NCI-H2171 (cell line): ENCODE results near the gene CAPZB.
"Not testable (repeated sequence)": the region's sequence is repeated elsewhere in the genome, so short reads cannot be mapped to it uniquely, and the experiment has no call there.

Source experiments
- DNase-seq: peaks from one replicate; lab custom pipeline; 2025; lab: John Stamatoyannopoulos, UW

CAPZB gene

GRCh38 chr1:19310720-19311502 is 174.4 kb downstream of the CAPZB start:
- no peak for DNase-seq

GRCh38 chr1:19310061-19310460 is 175.3 kb downstream of the CAPZB start:
- DNase-seq = no peak

GRCh38 chr1:19309123-19309813 is 176.1 kb downstream of the CAPZB start:
- DNase-seq = no peak

GRCh38 chr1:19308509-19308907 is 176.8 kb downstream of the CAPZB start:
- no peak for DNase-seq

GRCh38 chr1:19307794-19308508 is 177.4 kb downstream of the CAPZB start:
- DNase-seq = no peak

GRCh38 chr1:19306941-19307340 is 178.4 kb downstream of the CAPZB start:
- no peak for DNase-seq

- DNase-seq = no peak
Observed at GRCh38 chr1:19305880-19306279, 179.5 kb downstream of the CAPZB start.

- not testable (repeated sequence) for DNase-seq
Observed at GRCh38 chr1:19304081-19304480, 181.3 kb downstream of the CAPZB start.

- peak; percentile 86 for DNase-seq
Observed at GRCh38 chr1:19300211-19300610, 185.1 kb downstream of the CAPZB start.

GRCh38 chr1:19294638-19295037 is 190.7 kb downstream of the CAPZB start:
- DNase-seq = no peak

- no peak for DNase-seq
Observed at GRCh38 chr1:19289244-19289643, 196.1 kb downstream of the CAPZB start.
